ENCODE measurements around the gene KAZN.

DNA sequence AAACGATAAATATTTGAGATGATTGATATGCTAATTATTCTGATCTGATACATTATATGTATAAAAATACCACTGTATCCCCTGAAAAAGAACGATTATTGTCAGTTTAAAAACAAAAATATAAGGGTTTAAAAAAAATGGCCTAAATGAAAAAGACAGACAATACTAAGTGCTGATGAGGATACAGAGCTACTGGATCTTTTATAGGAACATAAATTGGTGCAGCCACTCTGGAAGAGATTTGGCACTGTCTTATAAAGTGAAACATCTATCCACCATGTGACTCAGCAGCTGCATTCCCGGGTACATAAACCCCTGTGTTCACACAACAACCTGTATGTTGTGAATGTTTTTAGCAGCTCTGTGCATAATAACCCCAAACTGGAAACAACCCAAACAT lies 44.2 kb downstream of the KAZN start:
- TF ChIP-seq EZH2 (IDR thresholded peaks at IDR 0.05; ENCODE audit: borderline replicate concordance, insufficient read depth, low read length, poor library complexity, severe bottlenecking) (no peak), POLR2AphosphoS5 (IDR thresholded peaks at IDR 0.05) (no peak), TAF1 (IDR thresholded peaks at IDR 0.05; ENCODE audit: low read depth) (no peak), REST (IDR thresholded peaks at IDR 0.05; ENCODE audit: borderline replicate concordance) (no peak), MXI1 (conservative IDR thresholded peaks at IDR 0.05; ENCODE audit: poor library complexity, severe bottlenecking) (no peak), SMC3 (conservative IDR thresholded peaks at IDR 0.05; ENCODE audit: poor library complexity) (no peak), EP300 (conservative IDR thresholded peaks at IDR 0.05; ENCODE audit: poor library complexity, severe bottlenecking) (no peak)
- TF ChIP-seq, protein P1, sequence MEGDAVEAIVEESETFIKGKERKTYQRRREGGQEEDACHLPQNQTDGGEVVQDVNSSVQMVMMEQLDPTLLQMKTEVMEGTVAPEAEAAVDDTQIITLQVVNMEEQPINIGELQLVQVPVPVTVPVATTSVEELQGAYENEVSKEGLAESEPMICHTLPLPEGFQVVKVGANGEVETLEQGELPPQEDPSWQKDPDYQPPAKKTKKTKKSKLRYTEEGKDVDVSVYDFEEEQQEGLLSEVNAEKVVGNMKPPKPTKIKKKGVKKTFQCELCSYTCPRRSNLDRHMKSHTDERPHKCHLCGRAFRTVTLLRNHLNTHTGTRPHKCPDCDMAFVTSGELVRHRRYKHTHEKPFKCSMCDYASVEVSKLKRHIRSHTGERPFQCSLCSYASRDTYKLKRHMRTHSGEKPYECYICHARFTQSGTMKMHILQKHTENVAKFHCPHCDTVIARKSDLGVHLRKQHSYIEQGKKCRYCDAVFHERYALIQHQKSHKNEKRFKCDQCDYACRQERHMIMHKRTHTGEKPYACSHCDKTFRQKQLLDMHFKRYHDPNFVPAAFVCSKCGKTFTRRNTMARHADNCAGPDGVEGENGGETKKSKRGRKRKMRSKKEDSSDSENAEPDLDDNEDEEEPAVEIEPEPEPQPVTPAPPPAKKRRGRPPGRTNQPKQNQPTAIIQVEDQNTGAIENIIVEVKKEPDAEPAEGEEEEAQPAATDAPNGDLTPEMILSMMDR (IDR thresholded peaks at IDR 0.05; ENCODE audit: poor library complexity, severe bottlenecking), result no peak
